HCT116 (cell line): Measurements from ENCODE around the gene ATF7. TPM values are rescaled to one million over a fixed set of nuclear protein-coding genes. Genes with fewer than 3 reads are reported as not detected.

Experiments used
- ATAC-seq: fragments of 200-7000 bp; cut with Tn5 transposase; 2 replicates; pipeline ENCODE4 v1.9.1; 2020; ENCODE audit warnings: mild to moderate bottlenecking, moderate library complexity
- BruUV-seq: library from RNA; stranded (reverse); fragments of 400-500 nt; replicated peaks from 2 replicates; lab custom pipeline; 2021; lab: Mats Ljungman, UMichigan
- CTCF ChIA-PET: fragments of 300-600 bp; sonication (Branson Sonifier 250); formaldehyde crosslinking; loops from one replicate; lab custom pipeline; 2021; ENCODE audit warnings: antibody characterized with exemption; lab: Charles Lee
- POLR2A ChIA-PET: fragments of 300-600, 350-600 bp; sonication (Branson Sonifier 250); formaldehyde crosslinking; loops from one replicate; lab custom pipeline; 2021; ENCODE audit warnings: antibody characterized with exemption; lab: Charles Lee
- RAD21 ChIA-PET, 2 experiments: fragments of 300-600 bp; sonication (Branson Sonifier 250); formaldehyde crosslinking; loops; one replicate each; lab custom pipeline; 2023; ENCODE audit warnings: low total read pairs in 2 of 2; ENCODE audit not compliant: uncharacterized antibody in 2 of 2, unreplicated experiment in 2 of 2, low non-redundant PET in 1 of 2; lab: Charles Lee
- DNase-seq: peaks from one replicate; pipeline ENCODE4 v3.0.0-alpha.2; 2010; ENCODE audit warnings: low read depth, low spot score
- H2AFZ ChIP-seq: fragments of 200-600 bp; shearing (Covaris generic), sonication (generic); 2 replicates; pipeline ENCODE4 v1.6.1; 2017; ENCODE audit warnings: low read depth, mixed run types, mixed read lengths, antibody characterized with exemption, low read length; ENCODE audit not compliant: poor library complexity, severe bottlenecking
- H3K27ac ChIP-seq: 2 replicates; pipeline ENCODE4 v1.5.1; 2012; ENCODE audit warnings: low read depth, low read length
- H3K27me3 ChIP-seq: fragments of 200-600 bp; sonication (generic); 2 replicates; pipeline ENCODE4 v1.6.1; 2016; ENCODE audit warnings: mixed run types, low read length, mixed read lengths; ENCODE audit not compliant: insufficient read depth
- H3K36me3 ChIP-seq, 2 experiments: fragments of 200-500 bp in 1 of 2; fragments of 200-600 bp in 1 of 2; sonication (Bioruptor generic) in 1 of 2; sonication (generic) in 1 of 2; 2 replicates each; pipeline versions ENCODE4 v1.5.1 to v1.6.1; 2014 to 2016; ENCODE audit warnings: low read length in 2 of 2, inconsistent platforms in 1 of 2, mixed read lengths in 1 of 2, mixed run types in 1 of 2; ENCODE audit not compliant: insufficient read depth in 2 of 2, control insufficient read depth in 1 of 2
- H3K4me1 ChIP-seq, 2 experiments: fragments of 200-600 bp in 1 of 2; sonication (generic) in 1 of 2; 2 replicates each; pipeline versions ENCODE4 v1.5.1 to v1.6.1; 2012 to 2017; ENCODE audit warnings: low read length in 2 of 2, inconsistent platforms in 1 of 2, mild to moderate bottlenecking in 1 of 2, mixed read lengths in 1 of 2, mixed run types in 1 of 2, moderate library complexity in 1 of 2; ENCODE audit not compliant: insufficient read depth in 2 of 2, control insufficient read depth in 1 of 2
- H3K4me2 ChIP-seq: fragments of 200-600 bp; sonication (generic); 2 replicates; pipeline ENCODE4 v1.6.1; 2017; ENCODE audit warnings: mixed run types, low read length, mixed read lengths
- H3K4me3 ChIP-seq, 2 experiments: fragments of 200-600 bp in 1 of 2; sonication (generic) in 1 of 2; replicated peaks in 1 of 2; 2 replicates each; pipeline ENCODE4 v1.5.1; 2011 to 2016; ENCODE audit warnings: low read length in 2 of 2, control low read depth in 1 of 2, low read depth in 1 of 2, mild to moderate bottlenecking in 1 of 2, mixed read lengths in 1 of 2, mixed run types in 1 of 2
- H3K79me2 ChIP-seq: fragments of 200-600 bp; sonication (generic); 2 replicates; pipeline ENCODE4 v1.6.1; 2017; ENCODE audit warnings: mild to moderate bottlenecking, mixed run types, low read length, moderate library complexity, mixed read lengths; ENCODE audit not compliant: insufficient read depth
- H3K9ac ChIP-seq: fragments of 200-600 bp; sonication (generic); 2 replicates; pipeline ENCODE4 v1.6.1; 2016; ENCODE audit warnings: low read length, mixed read lengths
- H3K9me2 ChIP-seq: fragments of 200-600 bp; sonication (generic), shearing (Covaris generic); 2 replicates; pipeline ENCODE4 v1.6.1; 2017; ENCODE audit warnings: mixed run types, mild to moderate bottlenecking, moderate library complexity; ENCODE audit not compliant: insufficient read depth
- H3K9me3 ChIP-seq, 2 experiments: fragments of 200-500 bp in 1 of 2; fragments of 200-600 bp in 1 of 2; sonication (Bioruptor generic) in 1 of 2; sonication (generic) in 1 of 2; 2 replicates each; pipeline ENCODE4 v1.6.1; 2014 to 2017; ENCODE audit warnings: low read length in 2 of 2, mixed read lengths in 2 of 2, inconsistent platforms in 1 of 2, low read depth in 1 of 2, mild to moderate bottlenecking in 1 of 2, mixed run types in 1 of 2, moderate library complexity in 1 of 2; ENCODE audit not compliant: control insufficient read depth in 1 of 2, insufficient read depth in 1 of 2
- H4K20me1 ChIP-seq: fragments of 200-600 bp; sonication (generic), shearing (Covaris generic); 2 replicates; pipeline ENCODE4 v1.6.1; 2017; ENCODE audit warnings: mixed run types, mild to moderate bottlenecking, moderate library complexity; ENCODE audit not compliant: insufficient read depth
- CBX3 ChIP-seq: IDR thresholded peaks from 2 replicates; pipeline ENCODE4 v1.6.1; 2012; ENCODE audit warnings: low read depth
- ELF1 ChIP-seq: IDR thresholded peaks from 2 replicates; pipeline ENCODE4 v1.6.1; 2012; ENCODE audit warnings: low read depth, borderline replicate concordance
- EZH2 ChIP-seq: fragments of 200-600 bp; sonication (generic); IDR thresholded peaks from 2 replicates; pipeline ENCODE4 v1.6.1; 2017; ENCODE audit warnings: antibody characterized with exemption, mixed run types
- EZH2phosphoT487 ChIP-seq: fragments of 200-600 bp; IDR thresholded peaks from 2 replicates; pipeline ENCODE4 v1.6.1; 2018; ENCODE audit warnings: antibody characterized with exemption, borderline replicate concordance
- JUND ChIP-seq: IDR thresholded peaks from 2 replicates; pipeline ENCODE4 v1.6.1; 2012
- POLR2A ChIP-seq: IDR thresholded peaks from 2 replicates; pipeline ENCODE4 v1.7.0; 2011; ENCODE audit warnings: borderline replicate concordance; ENCODE audit not compliant: insufficient read depth, insufficient read length; ENCODE audit errors: extremely low read depth
- POLR2AphosphoS5 ChIP-seq: IDR thresholded peaks from 2 replicates; pipeline ENCODE4 v1.6.1; 2011; ENCODE audit warnings: mild to moderate bottlenecking, low read depth, low read length, moderate library complexity
- SIN3A ChIP-seq: IDR thresholded peaks from 2 replicates; pipeline ENCODE4 v1.6.1; 2012; ENCODE audit warnings: low read depth
- SRF ChIP-seq: IDR thresholded peaks from 2 replicates; pipeline ENCODE4 v1.6.1; 2012; ENCODE audit warnings: low read depth
- TCF7L2 ChIP-seq: IDR thresholded peaks from 2 replicates; pipeline ENCODE4 v1.7.0; 2011; ENCODE audit warnings: borderline replicate concordance, inconsistent platforms; ENCODE audit not compliant: insufficient read depth, insufficient read length; ENCODE audit errors: extremely low read depth
- YY1 ChIP-seq: IDR thresholded peaks from 2 replicates; pipeline ENCODE4 v1.6.1; 2011; ENCODE audit warnings: low read length, low read depth, moderate library complexity, mild to moderate bottlenecking; ENCODE audit not compliant: insufficient replicate concordance; ENCODE audit errors: extremely low read depth
- ZFX ChIP-seq: fragments of 450-650 bp; IDR thresholded peaks from 2 replicates; pipeline ENCODE4 v1.6.1; 2017
- intact Hi-C: fragments of 100-400 bp; cut with micrococcal nuclease; formaldehyde crosslinking; loops from 2 replicates; pipeline ENCODE4 v1.10.0; 2022
- total RNA-seq: library from RNA; stranded (reverse); gene quantifications from one replicate; pipeline ENCODE4 v1.2.1, GENCODE V29; 2021; ENCODE audit not compliant: unreplicated experiment
- TF ChIP-seq, protein P1 (sequence below): IDR thresholded peaks from 2 replicates; pipeline ENCODE4 v1.6.1; 2012
- TF ChIP-seq, protein P2 (sequence below): IDR thresholded peaks from 2 replicates; pipeline ENCODE4 v1.6.1; 2012; ENCODE audit warnings: low read depth
- TF ChIP-seq, protein P3 (sequence below), 3 experiments: fragments of 200-600 bp in 1 of 3; sonication (generic) in 1 of 3; IDR thresholded peaks in 2 of 3; conservative IDR thresholded peaks in 1 of 3; 2 replicates each; pipeline ENCODE4 v1.5.1; 2012 to 2017; ENCODE audit warnings: low read depth in 2 of 3, low read length in 2 of 3, antibody characterized with exemption in 1 of 3, borderline replicate concordance in 1 of 3, control low read depth in 1 of 3, mild to moderate bottlenecking in 1 of 3, mixed read lengths in 1 of 3, mixed run types in 1 of 3, moderate library complexity in 1 of 3; ENCODE audit not compliant: insufficient read depth in 1 of 3
- TF ChIP-seq, protein P4 (sequence below): IDR thresholded peaks from 2 replicates; pipeline ENCODE4 v1.6.1; 2012
- TF ChIP-seq, protein P5 (sequence below): IDR thresholded peaks from 2 replicates; pipeline ENCODE4 v1.6.1; 2011; ENCODE audit warnings: mild to moderate bottlenecking, low read length, moderate library complexity; ENCODE audit not compliant: insufficient replicate concordance; ENCODE audit errors: extremely low read depth

The ATF7 gene
- total RNA-seq, 1 experiment from 2014 or later, result 24.0 TPM

DNA sequence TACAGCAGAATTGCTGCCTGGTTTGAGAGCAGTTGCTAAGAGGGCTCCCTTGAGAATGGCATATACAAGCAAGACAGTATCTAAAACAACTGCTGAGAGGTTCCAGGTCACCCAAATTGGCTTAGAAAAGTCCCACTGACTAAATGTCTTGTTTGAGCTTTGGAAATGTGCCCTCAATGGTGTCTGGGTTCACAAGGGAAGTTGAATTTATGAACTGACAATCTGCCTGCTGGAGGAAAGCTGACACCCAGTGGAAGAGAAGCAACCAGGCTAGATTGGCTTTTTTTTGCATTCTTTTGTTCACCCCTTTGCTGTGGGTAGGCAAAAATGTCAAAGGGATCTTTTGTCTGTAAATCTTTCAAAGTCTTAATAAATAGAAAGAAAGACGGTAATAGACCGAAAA is 74.3 kb downstream of the ATF7 start:
- ATAC-seq (no peak), DNase-seq (no peak)
- ChIA-PET RAD21 (no interaction called here), POLR2A (no interaction called here), CTCF (interaction anchor here (1.3 kb wide), 1 partner anchor 9 kb away, joined by 4 read pairs; no protein-coding TSS in a partner anchor)
- no peak overlapping the region for H3K4me3 ChIP-seq
- H2AFZ ChIP-seq, result no peak overlapping the region
- H3K36me3 ChIP-seq, result peaks cover 2 to 6% of the 10 kb centered on the region in 2 experiments; a peak in 1 of 4 replicates
- no peaks in the 10 kb centered on the region for H3K27me3 ChIP-seq
- H4K20me1 ChIP-seq, result no peaks in the 10 kb centered on the region
- BruUV-seq, result no TSS peak
- H3K9ac ChIP-seq, result no peak overlapping the region
- intact Hi-C loops, result no loop called here
- no peaks in the 10 kb centered on the region for H3K9me3 ChIP-seq
- H3K27ac ChIP-seq, result no peak overlapping the region
- TF ChIP-seq TCF7L2 (no peak), SRF (no peak), EZH2 (no peak), SIN3A (no peak), CBX3 (no peak), ELF1 (no peak), JUND (no peak), YY1 (no peak), EZH2phosphoT487 (no peak), POLR2A (no peak), POLR2AphosphoS5 (no peak), ZFX (no peak)
- TF ChIP-seq, protein P1, sequence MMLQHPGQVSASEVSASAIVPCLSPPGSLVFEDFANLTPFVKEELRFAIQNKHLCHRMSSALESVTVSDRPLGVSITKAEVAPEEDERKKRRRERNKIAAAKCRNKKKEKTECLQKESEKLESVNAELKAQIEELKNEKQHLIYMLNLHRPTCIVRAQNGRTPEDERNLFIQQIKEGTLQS, result no peak
- TF ChIP-seq, protein P2, sequence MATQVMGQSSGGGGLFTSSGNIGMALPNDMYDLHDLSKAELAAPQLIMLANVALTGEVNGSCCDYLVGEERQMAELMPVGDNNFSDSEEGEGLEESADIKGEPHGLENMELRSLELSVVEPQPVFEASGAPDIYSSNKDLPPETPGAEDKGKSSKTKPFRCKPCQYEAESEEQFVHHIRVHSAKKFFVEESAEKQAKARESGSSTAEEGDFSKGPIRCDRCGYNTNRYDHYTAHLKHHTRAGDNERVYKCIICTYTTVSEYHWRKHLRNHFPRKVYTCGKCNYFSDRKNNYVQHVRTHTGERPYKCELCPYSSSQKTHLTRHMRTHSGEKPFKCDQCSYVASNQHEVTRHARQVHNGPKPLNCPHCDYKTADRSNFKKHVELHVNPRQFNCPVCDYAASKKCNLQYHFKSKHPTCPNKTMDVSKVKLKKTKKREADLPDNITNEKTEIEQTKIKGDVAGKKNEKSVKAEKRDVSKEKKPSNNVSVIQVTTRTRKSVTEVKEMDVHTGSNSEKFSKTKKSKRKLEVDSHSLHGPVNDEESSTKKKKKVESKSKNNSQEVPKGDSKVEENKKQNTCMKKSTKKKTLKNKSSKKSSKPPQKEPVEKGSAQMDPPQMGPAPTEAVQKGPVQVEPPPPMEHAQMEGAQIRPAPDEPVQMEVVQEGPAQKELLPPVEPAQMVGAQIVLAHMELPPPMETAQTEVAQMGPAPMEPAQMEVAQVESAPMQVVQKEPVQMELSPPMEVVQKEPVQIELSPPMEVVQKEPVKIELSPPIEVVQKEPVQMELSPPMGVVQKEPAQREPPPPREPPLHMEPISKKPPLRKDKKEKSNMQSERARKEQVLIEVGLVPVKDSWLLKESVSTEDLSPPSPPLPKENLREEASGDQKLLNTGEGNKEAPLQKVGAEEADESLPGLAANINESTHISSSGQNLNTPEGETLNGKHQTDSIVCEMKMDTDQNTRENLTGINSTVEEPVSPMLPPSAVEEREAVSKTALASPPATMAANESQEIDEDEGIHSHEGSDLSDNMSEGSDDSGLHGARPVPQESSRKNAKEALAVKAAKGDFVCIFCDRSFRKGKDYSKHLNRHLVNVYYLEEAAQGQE, result no peak
- TF ChIP-seq, protein P3, sequence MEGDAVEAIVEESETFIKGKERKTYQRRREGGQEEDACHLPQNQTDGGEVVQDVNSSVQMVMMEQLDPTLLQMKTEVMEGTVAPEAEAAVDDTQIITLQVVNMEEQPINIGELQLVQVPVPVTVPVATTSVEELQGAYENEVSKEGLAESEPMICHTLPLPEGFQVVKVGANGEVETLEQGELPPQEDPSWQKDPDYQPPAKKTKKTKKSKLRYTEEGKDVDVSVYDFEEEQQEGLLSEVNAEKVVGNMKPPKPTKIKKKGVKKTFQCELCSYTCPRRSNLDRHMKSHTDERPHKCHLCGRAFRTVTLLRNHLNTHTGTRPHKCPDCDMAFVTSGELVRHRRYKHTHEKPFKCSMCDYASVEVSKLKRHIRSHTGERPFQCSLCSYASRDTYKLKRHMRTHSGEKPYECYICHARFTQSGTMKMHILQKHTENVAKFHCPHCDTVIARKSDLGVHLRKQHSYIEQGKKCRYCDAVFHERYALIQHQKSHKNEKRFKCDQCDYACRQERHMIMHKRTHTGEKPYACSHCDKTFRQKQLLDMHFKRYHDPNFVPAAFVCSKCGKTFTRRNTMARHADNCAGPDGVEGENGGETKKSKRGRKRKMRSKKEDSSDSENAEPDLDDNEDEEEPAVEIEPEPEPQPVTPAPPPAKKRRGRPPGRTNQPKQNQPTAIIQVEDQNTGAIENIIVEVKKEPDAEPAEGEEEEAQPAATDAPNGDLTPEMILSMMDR (IDR thresholded peaks at IDR 0.05 in 2 of 3, conservative IDR thresholded peaks at IDR 0.05 in 1 of 3; ENCODE audit: borderline replicate concordance in 1 of 3, insufficient read depth in 1 of 3, low read depth in 2 of 3, low read length in 2 of 3), result no peak
- TF ChIP-seq, protein P4, sequence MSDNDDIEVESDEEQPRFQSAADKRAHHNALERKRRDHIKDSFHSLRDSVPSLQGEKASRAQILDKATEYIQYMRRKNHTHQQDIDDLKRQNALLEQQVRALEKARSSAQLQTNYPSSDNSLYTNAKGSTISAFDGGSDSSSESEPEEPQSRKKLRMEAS, result no peak
- TF ChIP-seq, protein P5, sequence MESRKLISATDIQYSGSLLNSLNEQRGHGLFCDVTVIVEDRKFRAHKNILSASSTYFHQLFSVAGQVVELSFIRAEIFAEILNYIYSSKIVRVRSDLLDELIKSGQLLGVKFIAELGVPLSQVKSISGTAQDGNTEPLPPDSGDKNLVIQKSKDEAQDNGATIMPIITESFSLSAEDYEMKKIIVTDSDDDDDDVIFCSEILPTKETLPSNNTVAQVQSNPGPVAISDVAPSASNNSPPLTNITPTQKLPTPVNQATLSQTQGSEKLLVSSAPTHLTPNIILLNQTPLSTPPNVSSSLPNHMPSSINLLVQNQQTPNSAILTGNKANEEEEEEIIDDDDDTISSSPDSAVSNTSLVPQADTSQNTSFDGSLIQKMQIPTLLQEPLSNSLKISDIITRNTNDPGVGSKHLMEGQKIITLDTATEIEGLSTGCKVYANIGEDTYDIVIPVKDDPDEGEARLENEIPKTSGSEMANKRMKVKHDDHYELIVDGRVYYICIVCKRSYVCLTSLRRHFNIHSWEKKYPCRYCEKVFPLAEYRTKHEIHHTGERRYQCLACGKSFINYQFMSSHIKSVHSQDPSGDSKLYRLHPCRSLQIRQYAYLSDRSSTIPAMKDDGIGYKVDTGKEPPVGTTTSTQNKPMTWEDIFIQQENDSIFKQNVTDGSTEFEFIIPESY, result no peak
- H3K4me2 ChIP-seq, result no peak overlapping the region
- H3K4me1 ChIP-seq, result no peaks in the 10 kb centered on the region
- no peaks in the 10 kb centered on the region for H3K9me2 ChIP-seq
- H3K79me2 ChIP-seq, result no peaks in the 10 kb centered on the region
